ENCODE measurements around the gene LAPTM5. TPM values are rescaled to one million over a fixed set of nuclear protein-coding genes. Genes with fewer than 3 reads are reported as not detected.

The LAPTM5 gene
- 11.2 and 74.1 TPM in 2 replicates for total RNA-seq

DNA sequence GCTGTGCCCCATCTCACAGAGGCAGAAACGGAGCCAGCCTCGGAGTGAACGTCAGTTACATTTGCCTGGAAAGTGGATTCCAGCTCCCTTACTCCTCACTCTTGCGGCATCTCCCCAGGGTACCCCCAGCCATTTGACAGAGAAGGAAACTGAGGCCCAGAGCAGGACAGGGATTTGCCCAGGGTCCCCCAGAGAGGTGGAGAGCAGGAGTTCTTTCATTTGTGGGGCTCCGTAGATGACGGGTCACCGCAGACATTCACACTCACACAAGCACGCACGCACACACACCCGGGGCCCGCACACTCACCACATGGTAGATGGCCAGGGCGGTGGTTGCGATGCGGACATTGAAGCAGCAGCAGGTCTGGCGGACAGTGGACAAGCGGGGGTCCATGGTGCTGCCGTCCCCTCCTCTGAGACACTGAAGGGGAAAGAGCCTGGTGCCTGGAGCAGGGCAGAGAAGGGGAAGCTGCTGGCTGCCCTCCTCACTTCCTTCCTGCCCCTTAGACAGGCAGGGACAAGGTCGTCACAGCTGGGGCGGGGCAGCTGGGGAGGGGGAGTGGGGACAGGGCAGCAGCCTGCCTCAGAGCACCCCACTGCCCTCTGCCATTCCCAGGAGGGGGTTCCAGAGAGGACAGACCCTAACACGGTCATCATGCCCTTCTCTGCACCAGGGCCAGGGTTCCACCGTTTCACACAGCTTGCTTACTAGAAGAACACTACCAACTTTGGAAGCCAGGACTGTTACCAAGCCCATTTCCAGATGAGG is at the start of gene LAPTM5:
Gene LAPTM5, minus strand, starts transcription at position 423 of the 769 bp plus-strand sequence. Its CDS starts 29 bp downstream, at position 394.

DNA sequence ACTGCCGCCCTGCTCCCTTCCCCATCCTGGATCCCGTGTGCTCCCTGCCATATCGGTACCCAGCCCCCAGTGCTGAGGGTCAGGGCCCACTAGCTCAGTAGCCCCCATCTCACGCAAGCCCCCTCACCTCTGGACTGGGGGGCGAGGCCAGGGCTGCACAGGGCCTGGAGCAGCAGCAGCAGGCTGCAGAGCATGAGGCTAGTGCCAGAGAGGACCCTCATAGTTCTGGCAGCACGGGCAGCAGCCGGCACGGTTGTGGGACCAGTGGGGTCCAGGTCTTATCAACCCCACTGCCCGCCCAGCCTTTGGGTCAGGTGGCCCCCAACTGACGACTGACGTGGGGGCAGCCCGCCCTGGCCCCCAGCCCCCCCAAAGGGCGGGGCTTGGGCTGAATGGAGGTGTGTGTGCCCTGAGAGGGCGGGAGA is 34.2 kb downstream of the LAPTM5 start, which contains the start of gene MATN1:
Gene MATN1, minus strand, starts transcription at position 255 of the 425 bp plus-strand sequence. Its CDS starts 34 bp downstream, at position 221.

Other genes starting within 250 kb of the LAPTM5 start
- 0.13 and 0.16 TPM in 2 replicates for gene MATN1, start 34.2 kb downstream of the LAPTM5 start, total RNA-seq
- gene SDC3, start 151.0 kb upstream of the LAPTM5 start, total RNA-seq = 5.3 and 44.7 TPM in 2 replicates

Data from bladder microvascular endothelial cell (primary cell).